ENCODE data around the gene NUTM2B. TPM values are rescaled to one million over a fixed set of nuclear protein-coding genes. Genes with fewer than 3 reads are reported as not detected.
"Not testable (repeated sequence)": the region's sequence is repeated elsewhere in the genome, so short reads cannot be mapped to it uniquely, and the experiment has no call there.

Gene NUTM2B, protein sequence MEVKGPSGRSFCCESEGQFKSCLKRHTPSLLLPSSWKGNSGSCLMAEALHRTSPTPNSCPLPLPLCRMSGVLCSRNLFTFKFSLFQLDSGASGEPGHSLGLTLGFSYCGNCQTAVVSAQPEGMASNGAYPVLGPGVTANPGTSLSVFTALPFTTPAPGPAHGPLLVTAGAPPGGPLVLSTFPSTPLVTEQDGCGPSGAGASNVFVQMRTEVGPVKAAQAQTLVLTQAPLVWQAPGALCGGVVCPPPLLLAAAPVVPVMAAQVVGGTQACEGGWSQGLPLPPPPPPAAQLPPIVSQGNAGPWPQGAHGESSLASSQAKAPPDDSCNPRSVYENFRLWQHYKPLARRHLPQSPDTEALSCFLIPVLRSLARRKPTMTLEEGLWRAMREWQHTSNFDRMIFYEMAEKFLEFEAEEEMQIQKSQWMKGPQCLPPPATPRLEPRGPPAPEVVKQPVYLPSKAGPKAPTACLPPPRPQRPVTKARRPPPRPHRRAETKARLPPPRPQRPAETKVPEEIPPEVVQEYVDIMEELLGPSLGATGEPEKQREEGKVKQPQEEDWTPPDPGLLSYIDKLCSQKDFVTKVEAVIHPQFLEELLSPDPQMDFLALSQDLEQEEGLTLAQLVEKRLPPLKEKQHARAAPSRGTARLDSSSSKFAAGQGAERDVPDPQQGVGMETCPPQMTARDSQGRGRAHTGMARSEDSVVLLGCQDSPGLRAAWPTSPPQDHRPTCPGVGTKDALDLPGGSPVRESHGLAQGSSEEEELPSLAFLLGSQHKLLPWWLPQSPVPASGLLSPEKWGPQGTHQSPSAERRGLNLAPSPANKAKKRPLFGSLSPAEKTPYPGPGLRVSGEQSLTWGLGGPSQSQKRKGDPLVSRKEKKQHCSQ
- total RNA-seq (0.80 and 1.3 TPM in 2 replicates), polyA plus RNA-seq (0.56 and 1.8 TPM in 2 replicates), polyA minus RNA-seq (0.78 and 2.1 TPM in 2 replicates)
- 1.0 TPM for total RNA-seq (2013)

DNA sequence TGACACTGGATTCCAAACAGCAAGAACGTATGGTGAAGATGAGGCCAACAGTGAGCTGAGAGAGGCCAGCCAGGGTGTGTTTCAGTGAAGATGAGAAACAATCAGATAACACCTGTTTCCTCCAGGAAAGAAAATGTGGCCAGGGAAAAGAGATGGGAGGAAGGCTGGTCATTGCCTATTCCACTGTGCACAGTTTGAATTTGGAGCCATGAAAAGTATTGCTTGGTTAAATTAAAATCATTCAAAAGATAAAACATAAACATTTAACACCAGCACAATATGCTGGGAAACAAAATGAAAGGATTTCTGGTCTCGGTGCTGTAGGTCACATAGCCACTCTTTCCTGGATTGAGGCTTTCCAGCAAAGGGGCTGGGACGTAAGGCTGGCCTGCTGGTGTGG lies at the start of gene NUTM2B:
TSS of gene NUTM2B (plus strand) at position 301 of the 400 bp plus-strand sequence. CDS start 383 bp downstream, outside the sequence.
- H3K4me3 ChIP-seq (ENCODE audit: control extremely low read depth in 1 of 5, extremely low read depth in 1 of 5, insufficient read depth in 1 of 5, low read depth in 2 of 5, low read length in 4 of 5); H3K27ac ChIP-seq (ENCODE audit: low read length in 2 of 2); H3K27me3 ChIP-seq (replicated peaks in 1 of 4; ENCODE audit: control extremely low read depth in 1 of 4, control insufficient read depth in 3 of 4, insufficient read depth in 4 of 4, low read length in 3 of 4); H3K27me3 Mint-ChIP-seq; intact Hi-C loops (cut with micrococcal nuclease); H3K79me2 ChIP-seq (ENCODE audit: control insufficient read depth, insufficient read depth, low read length); H3K9me3 Mint-ChIP-seq (ENCODE audit: insufficient read depth); H3K4me2 ChIP-seq (replicated peaks; ENCODE audit: low read depth, low read length, poor library complexity, severe bottlenecking); H2AFZ ChIP-seq (ENCODE audit: insufficient read depth, low read depth, low read length, poor library complexity, severe bottlenecking); CTCF ChIA-PET; H3K4me1 ChIP-seq (ENCODE audit: control insufficient read depth in 2 of 2, insufficient read depth in 2 of 2, low read length in 2 of 2); H4K20me1 ChIP-seq (ENCODE audit: control insufficient read depth, insufficient read depth, low read length, poor library complexity, severe bottlenecking); POLR2A ChIA-PET; H3K4me1 Mint-ChIP-seq; H3K36me3 ChIP-seq (replicated peaks in 1 of 2; ENCODE audit: control extremely low read depth in 1 of 2, control insufficient read depth in 1 of 2, extremely low read depth in 1 of 2, insufficient read depth in 2 of 2, low read length in 1 of 2); DNase-seq; H3K27ac Mint-ChIP-seq; H3K4me3 Mint-ChIP-seq; H3K9ac ChIP-seq (ENCODE audit: low read length); ATAC-seq (ENCODE audit: low read depth); H3K9me3 ChIP-seq (ENCODE audit: control extremely low read depth in 1 of 3, control insufficient read depth in 2 of 3, insufficient read depth in 1 of 3, low read length in 2 of 3): not testable (repeated sequence)
- WGBS (ENCODE audit: insufficient coverage) = no CpG with 5 or more reads among the region's 3 CpGs

DNA sequence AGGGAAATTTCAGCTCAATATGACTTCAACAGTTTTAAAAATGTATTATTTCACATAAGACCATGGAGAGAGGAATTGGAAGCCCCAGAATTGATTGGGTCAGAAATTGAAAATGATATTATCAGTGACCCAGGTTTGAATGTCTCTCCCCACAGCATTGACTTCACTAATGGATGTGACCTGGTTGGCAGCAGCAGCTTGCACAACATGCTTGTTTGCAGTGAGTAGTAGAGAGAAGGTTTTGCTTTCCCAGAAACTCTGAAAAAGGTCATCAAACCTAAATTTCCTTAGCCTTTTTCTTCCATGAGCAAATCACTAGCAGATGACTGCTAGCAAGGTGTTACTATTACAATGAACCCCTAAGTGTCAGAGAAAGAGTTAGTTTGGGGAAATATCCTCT lies 39.7 kb upstream of the NUTM2B start:
- intact Hi-C loops (cut with micrococcal nuclease); POLR2A ChIA-PET; H3K27me3 Mint-ChIP-seq; H3K9ac ChIP-seq (ENCODE audit: low read length); H3K4me3 Mint-ChIP-seq; H3K4me1 Mint-ChIP-seq; H3K9me3 Mint-ChIP-seq (ENCODE audit: insufficient read depth); DNase-seq; H3K36me3 ChIP-seq (replicated peaks in 1 of 2; ENCODE audit: control extremely low read depth in 1 of 2, control insufficient read depth in 1 of 2, extremely low read depth in 1 of 2, insufficient read depth in 2 of 2, low read length in 1 of 2); H4K20me1 ChIP-seq (ENCODE audit: control insufficient read depth, insufficient read depth, low read length, poor library complexity, severe bottlenecking); H3K27ac Mint-ChIP-seq; H3K79me2 ChIP-seq (ENCODE audit: control insufficient read depth, insufficient read depth, low read length); H3K4me1 ChIP-seq (ENCODE audit: control insufficient read depth in 2 of 2, insufficient read depth in 2 of 2, low read length in 2 of 2); H3K4me2 ChIP-seq (replicated peaks; ENCODE audit: low read depth, low read length, poor library complexity, severe bottlenecking); H3K27ac ChIP-seq (ENCODE audit: low read length in 2 of 2); H3K9me3 ChIP-seq (ENCODE audit: control extremely low read depth in 1 of 3, control insufficient read depth in 2 of 3, insufficient read depth in 1 of 3, low read length in 2 of 3); H3K27me3 ChIP-seq (replicated peaks in 1 of 4; ENCODE audit: control extremely low read depth in 1 of 4, control insufficient read depth in 3 of 4, insufficient read depth in 4 of 4, low read length in 3 of 4); H2AFZ ChIP-seq (ENCODE audit: insufficient read depth, low read depth, low read length, poor library complexity, severe bottlenecking); ATAC-seq (ENCODE audit: low read depth); CTCF ChIA-PET; H3K4me3 ChIP-seq (ENCODE audit: control extremely low read depth in 1 of 5, extremely low read depth in 1 of 5, insufficient read depth in 1 of 5, low read depth in 2 of 5, low read length in 4 of 5): not testable (repeated sequence)

DNA sequence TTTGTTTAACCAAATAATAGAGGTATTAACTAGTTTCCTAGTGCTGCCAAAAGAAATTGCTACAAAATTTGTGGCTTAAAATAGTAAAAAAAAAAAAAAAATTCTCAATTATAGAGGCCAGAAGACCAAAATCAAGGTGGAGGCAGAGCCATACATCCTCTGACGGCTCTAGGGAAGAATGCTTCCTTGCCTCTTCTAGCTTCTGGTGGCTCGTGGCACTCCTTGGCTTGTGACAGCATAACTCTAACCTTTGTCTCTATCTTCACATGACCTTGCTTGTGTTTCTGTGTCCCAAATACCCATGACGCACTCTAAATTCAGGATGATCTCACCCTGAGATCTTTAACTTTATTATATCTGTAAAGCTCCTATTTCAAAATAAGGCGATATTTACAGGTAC lies 38.3 kb upstream of the NUTM2B start:
- not testable (repeated sequence) for H3K4me3 ChIP-seq (ENCODE audit: control extremely low read depth in 1 of 5, extremely low read depth in 1 of 5, insufficient read depth in 1 of 5, low read depth in 2 of 5, low read length in 4 of 5); H3K4me1 Mint-ChIP-seq; ATAC-seq (ENCODE audit: low read depth)

More for the DNA sequence above, 38.3 kb upstream of the NUTM2B start:
- H3K79me2 ChIP-seq (ENCODE audit: control insufficient read depth, insufficient read depth, low read length); CTCF ChIA-PET; intact Hi-C loops (cut with micrococcal nuclease); H3K27me3 Mint-ChIP-seq; H2AFZ ChIP-seq (ENCODE audit: insufficient read depth, low read depth, low read length, poor library complexity, severe bottlenecking); H3K27ac Mint-ChIP-seq; H3K4me2 ChIP-seq (replicated peaks; ENCODE audit: low read depth, low read length, poor library complexity, severe bottlenecking); H3K9me3 Mint-ChIP-seq (ENCODE audit: insufficient read depth); H3K27ac ChIP-seq (ENCODE audit: low read length in 2 of 2); H3K4me3 Mint-ChIP-seq; H3K9ac ChIP-seq (ENCODE audit: low read length); H4K20me1 ChIP-seq (ENCODE audit: control insufficient read depth, insufficient read depth, low read length, poor library complexity, severe bottlenecking); H3K27me3 ChIP-seq (replicated peaks in 1 of 4; ENCODE audit: control extremely low read depth in 1 of 4, control insufficient read depth in 3 of 4, insufficient read depth in 4 of 4, low read length in 3 of 4); H3K36me3 ChIP-seq (replicated peaks in 1 of 2; ENCODE audit: control extremely low read depth in 1 of 2, control insufficient read depth in 1 of 2, extremely low read depth in 1 of 2, insufficient read depth in 2 of 2, low read length in 1 of 2); H3K4me1 ChIP-seq (ENCODE audit: control insufficient read depth in 2 of 2, insufficient read depth in 2 of 2, low read length in 2 of 2); H3K9me3 ChIP-seq (ENCODE audit: control extremely low read depth in 1 of 3, control insufficient read depth in 2 of 3, insufficient read depth in 1 of 3, low read length in 2 of 3); DNase-seq; POLR2A ChIA-PET: not testable (repeated sequence)
- WGBS (ENCODE audit: insufficient coverage) = no CpG with 5 or more reads among the region's 4 CpGs

All from B cell (primary cell).